GM19193 (cell line): ENCODE measurements around the gene NLGN1.

ENCODE experiments used
- POLR2A ChIP-seq: IDR thresholded peaks from 4 replicates; pipeline ENCODE4 v1.6.1; 2011; ENCODE audit not compliant: insufficient read depth, insufficient read length; ENCODE audit errors: extremely low read depth

NLGN1 gene

DNA sequence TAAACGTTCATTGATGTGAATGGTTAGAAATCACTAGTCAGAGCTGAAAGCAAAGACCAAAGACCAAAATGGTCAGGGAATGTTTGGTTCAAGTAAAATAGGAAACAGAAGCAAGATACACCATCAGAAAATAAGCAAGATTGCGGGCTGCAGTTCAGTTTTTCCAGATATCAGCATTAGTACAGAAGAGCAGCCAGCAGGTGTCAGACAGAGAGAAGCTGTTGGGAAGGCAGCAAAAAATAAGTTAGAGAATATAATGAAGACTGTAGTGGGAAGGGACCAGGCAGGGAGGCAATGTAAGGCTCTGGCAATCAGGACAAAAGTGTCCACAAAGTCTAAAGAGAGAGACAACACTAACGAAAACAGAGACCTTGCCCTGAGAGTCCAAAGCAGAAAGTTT is 822.2 kb downstream of the NLGN1 start:
- TF ChIP-seq POLR2A = no peak

DNA sequence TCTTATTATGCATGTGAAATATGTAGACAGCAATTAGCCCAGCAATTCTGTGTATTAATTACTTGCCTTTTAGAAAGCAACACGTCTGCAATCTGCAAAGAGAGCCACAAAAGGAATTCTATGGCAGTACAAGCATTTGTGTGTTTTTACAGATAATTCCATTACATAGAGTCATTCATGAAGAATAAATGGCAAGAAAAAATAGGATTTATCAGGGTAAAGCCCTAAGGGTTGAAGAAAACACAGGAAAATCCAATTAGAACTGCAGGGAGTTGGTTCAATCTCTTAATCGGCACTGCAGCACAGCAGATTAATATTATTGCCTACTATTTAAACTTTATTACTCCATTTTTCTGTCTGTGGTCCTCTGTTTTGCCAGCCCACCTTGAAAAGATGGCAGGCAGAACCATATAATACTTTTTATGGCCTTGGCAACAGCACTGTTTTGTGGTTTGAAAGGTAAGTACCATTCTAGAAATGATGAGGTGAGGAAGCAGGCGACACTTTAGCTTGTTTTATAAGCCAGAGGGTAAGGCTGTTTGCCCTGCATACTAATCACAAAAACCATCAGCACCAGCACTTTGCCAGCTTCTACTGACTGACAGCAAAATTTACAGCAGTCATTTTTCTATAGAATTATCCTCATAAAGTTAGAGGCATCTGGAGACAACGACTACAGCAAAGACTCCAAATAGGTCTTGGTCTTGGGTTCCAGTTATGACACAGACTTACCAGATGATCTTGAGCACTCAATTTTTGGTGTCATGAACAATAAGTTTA is 823.4 kb downstream of the NLGN1 start:
- no peak for TF ChIP-seq POLR2A

DNA sequence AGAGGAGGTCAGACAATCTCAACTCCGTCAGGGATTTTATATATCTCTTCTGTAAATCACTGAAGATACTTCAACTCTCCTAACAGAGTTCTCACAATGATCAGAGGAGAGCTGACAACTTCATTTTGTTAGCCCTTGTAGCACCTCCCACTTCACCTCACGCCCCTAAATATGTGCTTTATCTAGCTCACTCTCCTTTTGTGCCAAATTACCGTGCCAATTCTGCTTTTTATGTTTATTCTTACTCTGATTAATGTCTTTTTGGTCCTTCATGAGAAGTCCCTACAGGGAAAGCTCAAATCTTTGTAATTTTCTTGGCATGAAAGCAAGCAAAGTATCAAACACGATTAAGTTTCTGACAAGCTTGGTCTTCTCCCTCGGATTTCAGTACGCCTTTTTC is 825.5 kb downstream of the NLGN1 start:
- no peak for TF ChIP-seq POLR2A

DNA sequence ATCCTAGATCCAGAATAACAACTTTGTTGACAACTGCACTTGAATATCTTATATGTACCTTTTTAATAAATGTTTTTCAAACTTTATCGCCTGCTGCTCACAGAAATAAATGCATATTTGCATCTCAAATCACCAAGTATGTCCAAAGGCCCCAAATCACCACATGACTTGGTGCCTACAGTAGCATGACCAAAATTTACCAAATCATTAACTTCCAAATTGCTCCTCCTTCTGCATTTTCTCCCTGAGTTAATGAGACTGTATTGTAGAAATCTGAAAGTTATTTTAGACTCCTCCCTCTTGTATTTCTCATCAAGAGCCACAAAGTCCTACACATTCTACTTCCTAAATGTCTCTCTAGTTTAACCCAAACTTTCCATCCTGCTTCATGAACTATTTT is 826.1 kb downstream of the NLGN1 start:
- no peak for TF ChIP-seq POLR2A

DNA sequence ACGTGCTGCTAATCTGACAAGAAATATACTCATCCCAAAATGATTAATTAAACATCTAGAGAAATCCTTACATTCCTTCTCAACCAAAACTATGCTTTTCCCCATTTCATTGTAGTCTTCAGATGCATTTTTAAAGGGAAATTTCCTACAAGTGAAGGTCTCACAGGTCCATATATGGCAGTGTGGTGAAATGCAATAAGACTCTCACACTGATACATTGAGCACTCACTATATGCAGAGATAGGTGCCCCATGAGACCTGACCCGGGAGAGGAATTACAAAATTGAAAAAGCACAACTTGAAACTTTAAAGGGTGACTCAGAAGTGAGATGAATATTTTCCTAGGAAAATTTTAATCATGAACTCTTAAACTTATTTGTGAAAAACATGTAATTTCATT is 832.4 kb downstream of the NLGN1 start:
- no peak for TF ChIP-seq POLR2A

DNA sequence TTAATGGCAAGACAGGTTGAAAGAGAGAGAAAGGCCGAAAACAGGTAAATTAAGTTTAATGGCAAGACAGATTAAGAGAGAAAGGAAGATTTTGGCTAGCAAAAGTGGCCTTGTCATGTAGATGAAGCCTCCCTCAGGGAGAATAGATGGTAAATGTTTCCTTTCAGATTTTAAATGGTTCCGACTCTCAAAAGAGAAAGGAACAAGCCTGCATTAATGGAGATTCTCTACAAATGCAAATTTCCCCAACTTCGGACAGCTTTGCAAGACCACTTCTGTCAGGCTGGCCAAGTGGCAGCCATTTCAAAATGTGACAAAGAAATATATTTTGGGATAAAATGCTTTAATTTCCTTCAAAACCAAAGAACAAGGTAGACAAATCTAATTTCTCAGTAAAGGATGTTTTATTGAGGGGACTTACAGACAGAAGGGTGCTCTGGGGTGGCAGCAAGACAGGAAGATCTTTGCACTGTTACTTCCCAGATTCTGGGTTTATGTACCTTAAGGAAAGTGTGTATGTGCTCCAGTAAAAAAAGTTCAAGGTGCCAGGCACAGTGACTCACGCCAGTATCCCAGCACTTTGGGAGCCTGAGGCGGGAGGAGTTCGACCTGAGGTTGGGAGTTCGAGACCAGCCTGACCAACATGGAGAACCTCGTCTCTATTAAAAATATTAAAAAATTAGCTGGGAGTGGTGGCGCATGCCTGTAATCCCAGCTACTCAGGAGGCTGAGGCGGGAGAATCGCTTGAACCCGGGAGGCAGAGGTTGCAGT is 835.3 kb downstream of the NLGN1 start:
- TF ChIP-seq POLR2A = no peak

DNA sequence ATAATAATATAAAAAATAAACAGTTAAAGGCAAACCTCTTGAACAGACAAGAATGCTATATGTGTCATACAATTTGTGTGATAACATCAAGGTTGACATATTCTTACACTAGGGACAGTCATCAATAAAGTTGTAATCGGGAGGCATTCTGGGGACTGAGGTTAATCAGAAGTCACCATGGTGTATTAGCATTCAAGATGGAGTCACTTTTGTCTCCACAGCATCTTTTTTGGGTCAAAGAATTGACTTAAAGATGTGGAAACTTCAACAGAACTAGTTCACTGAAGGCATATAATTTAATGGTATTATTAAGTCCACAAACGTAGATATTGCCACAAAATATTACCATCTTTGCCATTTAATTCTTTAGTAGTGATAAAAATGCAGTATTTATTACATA is 836.0 kb downstream of the NLGN1 start:
- no peak for TF ChIP-seq POLR2A

DNA sequence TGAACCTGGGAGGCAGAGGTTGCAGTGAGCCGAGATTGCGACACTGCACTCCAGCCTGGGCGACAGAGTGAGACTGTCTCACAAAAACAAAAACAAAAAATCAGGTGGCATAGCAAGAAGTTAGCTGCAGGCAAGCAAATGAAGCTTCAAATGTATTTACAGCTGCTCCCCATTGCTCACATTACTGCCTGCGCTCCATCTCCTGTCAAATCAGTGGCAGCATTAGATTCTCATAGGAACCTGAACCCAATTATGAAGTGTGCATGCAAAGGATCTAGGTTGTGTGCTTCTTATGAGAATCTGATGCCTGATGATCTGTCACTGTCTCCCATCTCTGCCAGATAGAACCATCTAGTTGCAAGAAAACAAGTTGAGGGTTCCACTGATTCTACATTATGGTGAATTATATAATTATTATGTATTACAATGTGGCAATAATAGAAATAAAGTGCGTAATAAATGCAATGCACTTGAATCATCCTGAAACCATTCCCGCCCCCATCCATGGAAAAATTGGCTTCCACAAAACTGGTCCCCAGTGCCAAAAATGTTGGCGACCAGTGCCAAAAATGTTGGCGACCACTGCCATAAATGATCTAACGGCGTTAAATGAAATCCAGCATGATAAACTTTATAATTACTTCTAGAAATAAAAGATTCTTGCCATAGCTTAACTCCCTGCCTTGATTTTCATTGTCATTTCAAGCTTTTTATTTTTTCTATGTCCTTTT is 844.9 kb downstream of the NLGN1 start:
- no peak for TF ChIP-seq POLR2A

DNA sequence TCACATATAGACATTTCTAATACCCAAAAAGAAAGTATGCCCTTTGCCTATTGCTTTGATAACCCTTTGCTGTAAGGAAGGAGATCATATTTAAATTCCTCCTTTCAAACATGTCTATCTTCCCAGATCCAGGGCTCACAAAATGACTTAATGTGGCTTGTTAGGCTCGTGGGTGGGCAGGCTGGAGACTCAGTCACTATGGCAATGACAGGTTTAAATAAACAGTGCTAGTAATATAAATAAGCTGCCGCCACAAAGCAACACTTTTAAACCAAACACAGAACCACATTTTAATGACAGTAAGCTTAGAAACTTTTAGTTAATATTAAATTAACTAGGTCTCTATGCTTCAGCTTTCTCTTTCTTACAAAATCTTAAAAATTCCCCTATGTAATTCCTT is 845.6 kb downstream of the NLGN1 start:
- TF ChIP-seq POLR2A = no peak

DNA sequence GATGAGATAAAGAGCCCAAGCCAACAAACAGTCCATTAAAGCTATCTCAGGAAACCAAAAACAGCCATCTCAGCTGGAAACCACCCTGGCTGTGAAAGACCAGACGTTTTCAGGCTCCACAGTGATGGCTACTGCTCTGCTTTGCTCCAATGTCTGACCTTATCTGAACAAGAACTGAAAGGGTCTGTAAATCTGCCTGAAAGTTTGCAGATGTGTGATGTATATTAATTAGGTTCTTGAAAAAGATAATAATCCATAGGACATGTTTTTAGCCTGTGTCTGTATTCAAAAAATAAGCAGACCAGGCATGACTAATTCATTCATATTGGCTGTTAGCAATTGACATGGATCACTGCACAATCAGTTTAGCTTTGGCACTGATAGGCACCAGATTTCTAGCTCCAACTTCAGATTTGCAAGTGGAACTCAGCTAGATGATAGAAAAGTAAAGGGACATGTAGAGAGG is 850.2 kb downstream of the NLGN1 start:
- no peak for TF ChIP-seq POLR2A

DNA sequence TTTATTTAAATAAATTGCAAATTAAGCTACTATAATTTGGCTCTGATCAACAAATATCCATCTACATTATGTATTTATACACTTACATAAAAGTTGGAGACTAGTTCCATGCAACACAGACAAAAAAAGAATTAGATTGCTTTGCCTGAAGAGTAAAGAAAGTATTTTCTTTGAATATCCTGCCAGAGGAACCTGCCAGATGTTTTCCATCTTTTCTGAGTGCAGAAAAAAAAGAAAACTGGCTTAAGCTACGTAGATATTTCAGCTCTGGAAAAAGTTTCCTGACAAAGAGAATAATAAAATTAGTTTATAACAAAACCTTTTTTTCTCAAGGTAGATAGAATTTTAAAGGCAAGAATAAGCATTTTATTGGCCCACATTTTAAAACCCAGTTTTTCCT is 854.1 kb downstream of the NLGN1 start:
- no peak for TF ChIP-seq POLR2A

DNA sequence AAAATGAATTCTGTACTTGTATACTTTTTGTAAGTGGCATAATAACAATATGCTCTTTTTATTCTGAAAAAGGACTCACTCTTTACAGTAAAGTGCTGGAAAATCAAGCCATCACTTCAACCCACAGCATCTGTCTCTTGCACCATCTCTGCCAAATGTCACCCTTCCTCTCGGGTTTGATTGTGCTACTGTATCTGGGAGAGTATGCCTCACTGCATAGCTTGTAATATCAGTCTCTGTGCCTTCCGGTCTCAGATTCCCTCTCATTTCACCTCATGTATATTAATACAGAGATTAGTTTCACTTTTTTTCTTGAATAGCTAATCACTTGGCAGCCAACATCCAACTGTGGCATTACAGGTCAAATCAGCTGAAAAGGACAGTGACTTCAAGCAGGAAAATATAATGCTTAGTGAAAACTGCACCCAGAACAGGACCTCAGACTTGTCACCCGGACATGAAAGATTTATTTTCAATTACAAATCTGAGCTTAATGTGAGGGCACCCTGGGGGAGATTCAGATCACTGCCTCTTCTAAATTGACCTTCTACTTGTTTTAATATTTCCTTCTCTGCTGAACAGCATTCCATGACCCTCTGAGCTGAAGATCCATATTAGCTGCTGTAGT is 855.8 kb downstream of the NLGN1 start:
- no peak for TF ChIP-seq POLR2A

DNA sequence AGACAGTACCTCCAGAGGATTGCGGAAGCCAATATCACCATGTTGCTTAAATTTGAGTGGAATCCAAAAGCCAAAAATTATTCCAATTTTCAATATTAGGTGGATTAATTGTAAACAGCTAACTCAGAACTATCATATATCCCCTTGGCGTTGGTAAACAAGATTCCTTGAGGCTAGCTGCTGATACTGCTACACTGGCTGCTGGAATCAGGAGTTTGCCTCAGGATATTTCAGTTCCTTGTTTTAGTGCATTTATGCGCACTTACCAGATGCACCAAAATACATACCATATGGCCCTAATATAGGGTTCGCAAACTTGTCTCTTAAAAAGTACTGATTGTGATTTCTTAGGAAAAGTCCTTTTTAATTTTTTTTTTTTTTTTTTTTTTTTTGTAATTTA is 856.4 kb downstream of the NLGN1 start:
- no peak for TF ChIP-seq POLR2A

DNA sequence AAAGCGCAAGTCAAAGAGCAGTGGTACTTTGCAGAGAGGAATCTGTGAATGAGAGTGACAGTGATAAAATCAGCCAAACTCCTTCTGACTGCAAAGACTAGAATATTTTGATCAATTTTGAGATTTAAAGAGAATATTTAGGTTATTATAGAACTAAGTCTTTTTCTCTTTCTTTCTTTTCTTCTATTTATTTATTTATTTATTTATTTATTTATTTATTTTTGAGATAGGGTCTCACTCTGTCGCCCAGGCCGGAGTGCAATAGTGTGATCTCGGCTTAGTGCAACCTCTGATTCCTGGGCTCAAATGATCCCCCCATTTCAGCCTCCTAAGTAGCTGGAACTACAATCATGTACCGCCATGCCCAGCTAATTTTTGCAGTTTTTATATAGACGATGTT is 857.9 kb downstream of the NLGN1 start:
- no peak for TF ChIP-seq POLR2A

DNA sequence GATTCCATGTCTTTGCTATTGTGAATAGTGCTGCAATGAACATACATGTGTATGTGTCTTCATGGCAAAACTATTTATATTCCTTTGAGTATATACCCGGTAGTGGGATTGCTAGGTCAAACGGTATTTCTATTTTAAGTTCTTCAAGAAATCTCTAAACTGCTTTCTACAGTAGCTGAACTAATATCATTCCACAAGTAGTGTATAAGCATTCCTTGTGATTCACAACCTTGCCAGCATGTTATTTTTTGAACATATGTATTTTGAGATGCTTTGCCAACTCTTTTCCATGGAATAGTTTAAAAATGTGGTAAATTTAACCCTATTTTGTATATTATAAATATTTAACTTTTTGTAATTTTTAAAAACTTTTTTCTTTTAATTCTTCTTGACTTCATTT is 868.9 kb downstream of the NLGN1 start:
- no peak for TF ChIP-seq POLR2A
